ENCODE results near the gene POLDIP2. TPM values are rescaled to one million over a fixed set of nuclear protein-coding genes. Genes with fewer than 3 reads are reported as not detected.
A peak's percentile ranks its signal among the peaks of the same experiment; 100 is the strongest.

POLDIP2 gene
- total RNA-seq, 1 donor, result 66.6 TPM

DNA sequence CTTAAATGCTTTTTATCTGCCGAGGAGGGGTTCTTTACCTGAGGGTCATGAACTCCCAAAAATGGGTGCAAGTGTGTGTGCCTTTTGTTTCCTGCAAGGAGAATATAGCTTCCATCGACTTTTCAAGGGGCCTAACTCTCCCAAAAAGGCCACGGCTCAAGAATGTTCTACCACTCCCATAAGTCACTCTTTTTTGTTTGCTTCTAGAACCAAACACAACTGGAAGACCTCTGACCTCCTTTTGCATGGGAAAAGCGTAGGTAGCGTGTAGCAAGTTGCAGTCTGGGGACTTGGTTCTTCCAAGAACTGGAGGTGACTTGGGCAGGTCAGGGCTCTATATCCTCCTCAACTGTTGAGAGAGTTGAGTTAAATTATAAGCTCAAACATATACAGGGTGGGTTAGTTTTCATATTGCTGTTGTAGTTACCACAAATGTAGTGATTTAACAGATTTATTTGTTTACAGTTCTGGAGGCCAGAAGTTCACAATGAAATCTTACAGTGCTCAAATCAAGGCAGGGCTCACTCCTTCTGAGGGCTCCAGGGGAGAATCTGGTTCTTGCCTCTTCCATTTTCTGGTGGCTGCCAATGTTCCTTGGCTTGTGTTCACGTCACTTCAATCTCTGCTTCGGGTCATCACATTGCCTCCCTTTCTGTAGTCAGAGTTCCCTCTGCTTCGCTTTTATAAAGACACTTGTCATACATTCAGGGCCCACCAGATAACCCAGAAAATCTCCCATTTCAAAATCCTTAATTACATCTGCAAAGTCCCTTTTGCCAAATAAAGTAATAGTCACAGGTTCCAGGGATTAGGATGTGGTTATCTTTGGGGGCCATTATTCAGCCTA, 36.9 kb downstream of the POLDIP2 start:
- DNase-seq (ENCODE audit: low read depth), result no peak
- TF ChIP-seq, protein P1, sequence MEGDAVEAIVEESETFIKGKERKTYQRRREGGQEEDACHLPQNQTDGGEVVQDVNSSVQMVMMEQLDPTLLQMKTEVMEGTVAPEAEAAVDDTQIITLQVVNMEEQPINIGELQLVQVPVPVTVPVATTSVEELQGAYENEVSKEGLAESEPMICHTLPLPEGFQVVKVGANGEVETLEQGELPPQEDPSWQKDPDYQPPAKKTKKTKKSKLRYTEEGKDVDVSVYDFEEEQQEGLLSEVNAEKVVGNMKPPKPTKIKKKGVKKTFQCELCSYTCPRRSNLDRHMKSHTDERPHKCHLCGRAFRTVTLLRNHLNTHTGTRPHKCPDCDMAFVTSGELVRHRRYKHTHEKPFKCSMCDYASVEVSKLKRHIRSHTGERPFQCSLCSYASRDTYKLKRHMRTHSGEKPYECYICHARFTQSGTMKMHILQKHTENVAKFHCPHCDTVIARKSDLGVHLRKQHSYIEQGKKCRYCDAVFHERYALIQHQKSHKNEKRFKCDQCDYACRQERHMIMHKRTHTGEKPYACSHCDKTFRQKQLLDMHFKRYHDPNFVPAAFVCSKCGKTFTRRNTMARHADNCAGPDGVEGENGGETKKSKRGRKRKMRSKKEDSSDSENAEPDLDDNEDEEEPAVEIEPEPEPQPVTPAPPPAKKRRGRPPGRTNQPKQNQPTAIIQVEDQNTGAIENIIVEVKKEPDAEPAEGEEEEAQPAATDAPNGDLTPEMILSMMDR (IDR thresholded peaks at IDR 0.05; ENCODE audit: insufficient read depth, low read length), result no peak

DNA sequence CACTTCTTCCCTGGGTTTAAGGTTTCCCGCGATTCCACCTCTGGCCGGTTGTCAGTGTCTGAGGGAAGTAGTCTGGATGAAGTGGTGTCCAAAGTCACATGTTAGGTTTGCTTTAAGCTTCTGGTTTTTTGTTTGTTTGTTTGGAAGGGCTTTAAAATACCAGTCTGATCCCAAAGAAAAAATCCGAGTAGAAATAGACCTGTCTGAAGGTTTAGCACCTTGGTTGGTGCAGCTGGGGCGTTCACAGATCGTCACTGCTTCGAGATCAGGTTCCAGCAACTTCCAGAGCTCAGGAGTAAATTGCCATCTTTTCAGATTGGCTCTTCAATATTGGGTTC, 37.8 kb downstream of the POLDIP2 start:
- DNase-seq (ENCODE audit: low read depth), result no peak
- H3K4me3 ChIP-seq (ENCODE audit: low read depth, low read length), result peak overlapping the region; percentile 83
- TF ChIP-seq, protein P1 (IDR thresholded peaks at IDR 0.05; ENCODE audit: insufficient read depth, low read length), result no peak

More for the DNA sequence above, 36.9 kb downstream of the POLDIP2 start:
- H3K4me3 ChIP-seq (ENCODE audit: low read depth, low read length), result peak overlapping the region; percentile 16

- peak within 1 kb of the TSS; percentile 83 for H3K4me3 ChIP-seq (ENCODE audit: low read depth, low read length)
- TF ChIP-seq, protein P1 (IDR thresholded peaks at IDR 0.05; ENCODE audit: insufficient read depth, low read length), result peak; percentile 5
- peak; percentile 96 for DNase-seq (ENCODE audit: low read depth)
Measured at GRCh38 chr17:28318759-28319597, 38.3 kb downstream of the POLDIP2 start, which contains the start of gene TMEM97. TSS of gene TMEM97 (plus strand) at chr17:28319200. CDS start at chr17:28319240, 40 bp downstream.

DNA sequence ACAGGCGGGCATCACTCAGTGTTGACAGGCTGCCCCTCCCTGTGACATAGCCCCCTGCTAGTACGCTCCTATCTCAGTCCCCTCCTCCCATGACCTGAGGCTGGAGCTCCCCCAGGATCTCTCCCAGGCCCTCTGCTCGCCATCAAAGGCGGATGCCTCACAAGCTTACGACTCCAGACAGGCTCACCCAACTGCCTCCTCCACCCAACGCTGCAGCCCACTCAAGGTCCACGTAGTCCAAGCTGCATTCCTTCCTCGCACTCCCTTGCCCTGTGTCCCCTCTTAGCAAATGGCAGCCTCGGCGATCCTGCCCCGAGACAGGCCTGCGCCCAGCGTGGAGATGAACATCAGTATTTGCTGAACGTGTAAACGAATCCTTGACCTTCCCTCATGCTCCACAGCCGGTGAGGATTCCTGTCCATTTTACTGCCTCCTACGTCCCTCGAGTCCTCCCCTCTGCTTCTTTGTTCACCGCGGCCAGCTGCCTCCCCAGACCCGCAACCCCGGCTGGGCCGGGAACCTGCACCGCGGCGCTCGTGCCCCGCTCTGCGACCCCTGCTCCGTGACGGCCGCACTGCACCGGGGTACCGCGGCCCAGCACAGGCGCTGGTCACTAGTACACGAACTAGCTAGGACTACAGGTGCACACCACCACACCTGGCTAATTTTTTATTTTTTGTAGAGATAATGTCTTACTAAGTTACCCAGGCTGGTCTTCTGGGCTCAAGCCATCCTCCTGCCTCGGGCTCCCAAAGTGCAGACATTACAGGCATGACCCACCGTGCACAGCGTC, 39.2 kb downstream of the POLDIP2 start:
- peak overlapping the region; percentile 83 for H3K4me3 ChIP-seq (ENCODE audit: low read depth, low read length)
- DNase-seq (ENCODE audit: low read depth), result no peak
- TF ChIP-seq, protein P1 (IDR thresholded peaks at IDR 0.05; ENCODE audit: insufficient read depth, low read length), result no peak

GRCh38 chr17:28317099-28317965, 40.0 kb downstream of the POLDIP2 start:
- TF ChIP-seq, protein P1 (IDR thresholded peaks at IDR 0.05; ENCODE audit: insufficient read depth, low read length), result no peak
- no peak overlapping the region for H3K4me3 ChIP-seq (ENCODE audit: low read depth, low read length)
- no peak for DNase-seq (ENCODE audit: low read depth)
